NCI-H2107 (cell line): Measurements from ENCODE around the gene MXRA8.
A peak's percentile ranks its signal among the peaks of the same experiment; 100 is the strongest.

Source experiments
- DNase-seq: peaks from one replicate; lab custom pipeline; 2025; lab: John Stamatoyannopoulos, UW

The MXRA8 gene

DNA sequence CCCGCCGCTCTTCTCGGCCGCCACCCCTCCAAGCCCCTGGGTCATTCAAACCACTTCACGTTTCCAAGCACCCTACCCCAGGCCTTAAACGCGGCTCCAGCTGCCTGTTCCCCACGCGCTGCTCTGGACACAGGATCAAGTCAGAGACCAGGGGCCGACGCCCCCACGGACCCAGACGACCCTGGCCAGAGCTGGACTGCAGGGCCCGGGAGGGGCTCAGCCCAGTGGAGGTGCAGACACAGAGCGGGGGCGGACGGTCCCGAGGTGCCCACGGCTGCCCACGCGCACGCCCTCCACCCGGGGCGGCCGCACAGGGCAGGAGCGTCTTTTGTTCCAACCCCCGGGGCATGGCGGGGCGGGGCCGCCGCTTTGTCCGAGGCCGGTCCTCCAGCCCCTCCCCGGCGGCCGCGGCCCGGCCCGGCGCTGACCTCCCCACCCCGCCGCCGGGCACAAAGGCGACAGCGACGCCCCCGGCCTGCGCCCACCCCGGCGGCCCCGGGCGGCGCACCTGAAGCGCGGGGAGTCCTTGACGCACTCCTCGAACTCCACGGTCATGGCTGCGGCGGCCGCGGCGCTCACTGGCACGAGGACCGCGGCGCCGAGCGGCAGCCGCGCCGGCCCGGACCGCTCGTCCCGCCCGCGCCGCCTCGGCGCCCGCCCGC is 51.0 kb downstream of the MXRA8 start:
- no peak for DNase-seq

DNA sequence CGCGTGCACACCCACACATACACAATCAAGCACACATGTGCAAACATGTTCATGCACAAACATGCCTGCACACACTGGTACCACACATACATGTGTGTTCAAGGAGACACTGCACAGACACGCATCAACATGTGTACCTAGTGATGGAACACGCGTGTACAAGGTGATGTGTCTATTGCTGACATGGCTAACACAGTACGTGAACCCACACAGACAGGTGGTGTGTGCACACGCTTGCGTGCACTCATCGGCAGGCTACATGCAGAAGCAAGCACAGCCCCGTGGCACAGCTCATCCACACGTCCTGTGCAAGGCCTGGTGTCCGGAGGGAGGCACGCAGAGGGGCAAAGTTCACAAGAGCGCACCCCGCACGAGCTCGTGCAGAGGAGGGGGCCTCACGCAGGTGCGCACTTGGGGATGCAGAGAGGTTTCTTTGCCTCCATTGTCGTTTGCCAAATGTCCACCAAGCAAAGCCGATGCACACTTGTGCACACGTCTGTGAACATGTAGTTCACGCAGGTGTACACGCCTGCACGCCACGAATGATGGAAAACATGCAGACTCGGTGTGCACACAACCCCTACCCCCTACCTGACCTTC is 51.6 kb downstream of the MXRA8 start:
- no peak for DNase-seq

DNA sequence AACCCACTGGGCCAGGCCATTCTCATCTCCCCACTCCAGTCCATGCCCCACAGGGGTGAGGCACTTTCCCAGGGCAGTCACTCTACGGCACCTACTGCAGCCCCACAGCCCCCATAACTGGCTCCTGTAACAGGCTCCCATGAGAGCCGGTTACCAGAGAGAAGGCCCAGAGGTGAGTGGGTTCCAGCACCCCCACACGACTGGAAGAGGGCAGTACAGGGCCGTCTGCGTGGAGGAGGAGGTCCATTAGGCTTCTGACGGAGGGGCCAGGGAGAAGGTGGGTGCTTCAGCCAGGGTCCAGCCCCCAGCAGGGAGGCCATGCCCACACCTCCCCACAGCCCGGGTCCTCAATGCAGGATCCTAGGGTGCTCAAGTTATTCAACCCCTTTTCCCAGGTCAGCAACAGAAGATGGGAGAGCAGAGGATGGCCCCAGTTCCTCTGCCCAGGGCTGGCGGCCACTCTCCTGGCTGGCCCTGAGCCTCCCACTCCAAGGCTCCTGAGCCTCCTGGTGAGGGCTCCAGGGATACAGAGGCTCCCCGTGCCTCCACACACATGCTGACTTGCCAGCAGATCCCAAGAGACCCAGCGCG is 52.2 kb downstream of the MXRA8 start:
- no peak for DNase-seq

DNA sequence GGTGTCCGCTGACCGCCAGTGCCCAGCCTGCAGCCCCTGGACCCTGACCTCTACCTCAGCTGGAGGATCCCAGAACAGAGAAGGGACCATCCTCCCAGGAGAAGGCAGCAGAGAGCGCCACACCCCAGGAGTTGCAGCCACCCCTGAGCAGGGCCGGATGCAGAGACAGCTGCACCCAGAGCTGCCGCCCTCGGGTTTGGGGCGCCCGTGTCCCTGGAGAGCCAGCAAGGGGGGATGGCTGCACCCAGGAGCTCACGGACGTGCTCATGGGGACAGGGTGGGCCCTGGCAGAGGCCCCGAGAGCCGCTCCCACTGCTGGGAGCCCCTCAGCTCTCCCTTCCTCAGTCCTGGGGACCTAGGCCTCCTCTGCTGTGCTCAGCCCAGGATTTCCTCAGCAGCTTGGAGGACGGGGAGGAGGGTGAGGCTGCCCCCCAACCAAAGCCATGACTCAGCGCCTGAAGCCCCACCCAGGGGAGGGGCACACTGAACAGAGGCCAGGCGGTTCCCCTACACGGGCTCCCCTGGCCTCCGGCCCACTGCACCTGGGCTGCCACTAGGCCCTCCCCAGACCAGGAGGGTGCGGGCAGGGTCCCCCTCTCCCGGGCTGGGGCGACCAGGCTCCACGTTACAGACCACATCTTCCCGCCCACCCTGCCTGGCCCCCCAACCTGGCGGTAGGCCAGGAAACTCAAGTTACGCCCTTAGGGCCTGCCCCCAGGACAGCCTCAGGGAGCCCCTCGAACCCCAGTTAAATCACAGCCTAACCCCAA is 52.9 kb downstream of the MXRA8 start:
- no peak for DNase-seq

DNA sequence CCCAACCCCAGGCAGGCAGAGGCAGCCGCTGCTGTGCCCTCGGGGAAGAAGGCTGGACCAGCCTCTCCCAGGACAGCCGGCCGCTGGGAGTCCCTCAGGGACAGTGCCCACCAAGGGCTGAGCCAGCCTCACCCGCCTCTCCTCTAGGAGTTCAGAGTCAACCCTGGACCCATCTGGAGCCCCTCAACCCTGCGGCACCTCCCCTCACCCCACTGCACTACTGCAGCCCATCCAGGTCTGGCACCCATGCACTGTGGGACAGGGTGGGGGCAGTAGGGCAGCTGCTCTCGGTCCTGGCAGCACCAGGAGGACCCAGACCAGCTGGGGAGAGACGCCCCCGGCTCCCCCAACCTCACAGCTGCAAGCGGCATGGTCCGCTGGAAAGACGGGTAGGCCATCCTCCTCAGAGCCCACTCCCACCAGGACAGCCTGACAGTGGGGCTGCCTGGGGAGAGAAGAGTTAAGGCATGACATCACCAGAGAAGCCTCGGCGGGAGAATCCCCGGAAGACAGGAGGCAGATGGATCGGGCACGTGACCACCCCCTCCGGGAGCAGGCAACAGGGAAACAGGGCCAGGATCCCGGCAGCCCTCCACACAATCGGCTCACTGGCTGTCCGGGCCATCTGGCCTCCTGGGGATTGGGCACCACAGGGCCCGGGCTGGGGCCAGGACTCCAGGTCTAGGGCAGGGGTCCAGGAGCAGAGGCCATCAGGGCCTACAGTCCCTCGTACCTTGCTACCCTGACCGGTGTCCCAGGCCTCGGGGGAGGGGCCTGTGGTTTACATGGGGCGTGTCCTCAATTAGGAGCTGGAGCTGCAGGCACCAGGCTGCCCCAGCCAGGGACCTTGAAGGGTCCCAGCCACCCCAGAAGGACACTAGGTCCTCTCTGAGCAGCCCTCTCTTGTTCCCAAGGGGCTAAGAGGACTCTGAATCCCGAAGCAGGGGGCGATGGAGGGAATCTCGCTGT is 53.7 kb downstream of the MXRA8 start:
- peak; percentile 40 for DNase-seq

DNA sequence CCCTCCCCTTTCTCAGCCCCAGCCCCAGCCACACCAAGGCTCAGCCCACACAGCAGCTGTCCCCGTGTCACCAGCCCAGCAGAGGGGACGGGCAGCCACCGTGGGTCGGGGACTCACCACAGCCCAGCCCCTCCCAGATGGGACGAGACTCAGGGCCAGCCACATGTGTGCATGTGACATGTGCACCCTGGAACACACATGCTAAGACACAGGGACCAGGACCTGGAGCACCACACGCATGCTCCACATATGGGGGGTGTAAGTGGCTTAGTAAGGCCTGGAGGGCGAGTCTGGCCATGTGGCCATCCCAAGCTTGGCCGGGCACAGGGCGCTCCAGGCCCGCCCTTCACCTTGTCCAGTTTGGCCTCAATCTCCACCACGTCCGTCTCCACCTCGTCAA is 54.6 kb downstream of the MXRA8 start:
- DNase-seq, result no peak

DNA sequence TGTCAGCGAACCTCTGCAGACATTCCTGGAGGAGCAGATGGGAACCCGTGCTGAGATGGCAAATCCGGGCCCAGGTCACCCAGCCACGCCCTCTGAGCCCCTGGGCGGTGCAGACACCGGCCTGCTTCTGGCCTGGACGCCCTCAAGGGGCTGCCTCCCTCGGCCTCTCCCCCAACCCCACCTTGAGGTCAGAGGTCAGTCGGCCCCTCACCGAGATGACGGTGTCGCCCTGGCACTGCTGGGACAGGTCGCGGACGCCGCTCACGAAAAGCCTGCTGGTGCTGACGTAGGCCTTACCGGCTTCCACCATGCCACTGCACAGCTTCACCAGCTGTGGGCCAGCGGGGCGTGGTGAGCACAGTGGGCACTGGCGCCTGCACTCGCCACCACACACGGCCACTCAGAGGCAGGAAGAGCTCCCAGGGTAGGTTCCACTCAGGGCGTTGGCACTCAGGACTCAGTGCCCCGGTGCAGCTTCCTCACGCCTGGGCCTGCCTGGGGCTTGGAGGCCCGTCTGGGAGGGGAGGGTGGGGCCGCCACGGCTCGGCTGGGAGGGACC is 55.3 kb downstream of the MXRA8 start:
- no peak for DNase-seq
